ENCODE data around the gene FRMD4A. TPM values are rescaled to one million over a fixed set of nuclear protein-coding genes. Genes with fewer than 3 reads are reported as not detected.

The FRMD4A gene
- total RNA-seq, 4 donors from 2014 or later: 4.0 to 12.7 (median 5.6) TPM

DNA sequence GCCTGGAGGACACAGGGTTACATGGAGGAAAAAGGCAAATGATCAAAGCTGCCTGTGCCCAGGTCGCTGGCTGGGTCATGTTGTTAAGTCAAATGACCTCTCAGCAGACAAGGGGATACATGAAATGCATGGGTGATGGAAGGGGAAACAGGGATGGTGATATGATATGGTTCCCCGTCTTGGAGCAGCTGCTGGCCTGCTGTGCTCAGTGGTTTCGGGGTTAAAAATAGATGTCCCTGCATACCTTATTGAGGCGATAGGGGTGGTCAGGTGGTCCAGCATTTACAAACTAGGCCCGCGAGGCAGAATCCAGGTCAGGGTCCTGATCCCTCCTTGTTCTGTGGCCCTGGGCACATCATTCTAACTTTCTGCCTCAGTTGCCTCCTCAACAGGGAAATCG is 586.8 kb downstream of the FRMD4A start:
- TF ChIP-seq, protein P1, sequence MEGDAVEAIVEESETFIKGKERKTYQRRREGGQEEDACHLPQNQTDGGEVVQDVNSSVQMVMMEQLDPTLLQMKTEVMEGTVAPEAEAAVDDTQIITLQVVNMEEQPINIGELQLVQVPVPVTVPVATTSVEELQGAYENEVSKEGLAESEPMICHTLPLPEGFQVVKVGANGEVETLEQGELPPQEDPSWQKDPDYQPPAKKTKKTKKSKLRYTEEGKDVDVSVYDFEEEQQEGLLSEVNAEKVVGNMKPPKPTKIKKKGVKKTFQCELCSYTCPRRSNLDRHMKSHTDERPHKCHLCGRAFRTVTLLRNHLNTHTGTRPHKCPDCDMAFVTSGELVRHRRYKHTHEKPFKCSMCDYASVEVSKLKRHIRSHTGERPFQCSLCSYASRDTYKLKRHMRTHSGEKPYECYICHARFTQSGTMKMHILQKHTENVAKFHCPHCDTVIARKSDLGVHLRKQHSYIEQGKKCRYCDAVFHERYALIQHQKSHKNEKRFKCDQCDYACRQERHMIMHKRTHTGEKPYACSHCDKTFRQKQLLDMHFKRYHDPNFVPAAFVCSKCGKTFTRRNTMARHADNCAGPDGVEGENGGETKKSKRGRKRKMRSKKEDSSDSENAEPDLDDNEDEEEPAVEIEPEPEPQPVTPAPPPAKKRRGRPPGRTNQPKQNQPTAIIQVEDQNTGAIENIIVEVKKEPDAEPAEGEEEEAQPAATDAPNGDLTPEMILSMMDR (IDR thresholded peaks at IDR 0.05): no peak
- TF ChIP-seq EP300 (IDR thresholded peaks at IDR 0.05; ENCODE audit: low read depth) (no peak), POLR2A (IDR thresholded peaks at IDR 0.05) (no peak), POLR2AphosphoS5 (IDR thresholded peaks at IDR 0.05) (no peak)
- H3K27me3 ChIP-seq: no peaks in the 10 kb centered on the region
- no peak for DNase-seq
- 83 to 100% methylated on average over 1 to 7 of the region's 7 CpGs for WGBS, 2 donors (ENCODE audit: low coverage in 1 of 2)
- in situ Hi-C loops (cut with MboI; ENCODE audit: low pct_ligation_motif_present in 1 of 4, low pct_unique_long_range_greater_than_20kb in 1 of 4, low sequenced_read_pairs in 3 of 4): no loop called here
- no peaks in the 10 kb centered on the region for H3K4me1 ChIP-seq
- no peaks in the 10 kb centered on the region for H3K36me3 ChIP-seq
- intact Hi-C loops (cut with DNase I; ENCODE audit: low total_unique reads): no loop called here
- H3K4me3 ChIP-seq: no peak overlapping the region
- H3K27ac ChIP-seq: no peak overlapping the region
- no peaks in the 10 kb centered on the region for H3K9me3 ChIP-seq

DNA sequence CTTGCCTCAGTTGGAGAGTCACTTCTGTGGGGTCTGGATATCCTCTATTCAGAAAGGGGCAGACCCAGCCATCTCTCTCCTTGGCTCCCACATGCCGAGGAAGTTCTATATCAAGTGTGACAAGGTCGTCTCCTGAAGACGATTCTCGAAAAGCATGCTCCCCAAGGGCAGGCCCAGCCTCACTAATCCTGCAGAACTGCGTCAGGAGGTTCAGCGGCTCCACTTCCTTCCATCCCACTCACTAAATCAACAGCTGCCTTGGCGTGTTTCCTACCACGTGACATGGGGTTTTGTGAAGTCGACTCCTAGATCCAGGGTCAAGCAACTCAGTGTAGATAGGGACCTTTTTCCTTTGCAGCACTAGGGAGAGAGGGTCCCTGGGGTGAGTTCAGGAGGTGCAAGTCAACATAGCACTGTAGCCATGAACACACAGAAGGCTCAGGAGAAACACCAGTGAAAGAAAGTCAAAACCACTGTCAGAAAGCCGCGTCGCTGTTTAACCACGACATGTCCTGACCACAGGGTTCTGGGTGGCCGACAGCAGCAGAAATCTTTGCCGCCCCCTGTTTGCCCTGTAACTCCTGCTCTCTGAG is 587.5 kb downstream of the FRMD4A start:
- WGBS, 2 donors (ENCODE audit: low coverage in 1 of 2): 62 to 74% methylated on average over 6 to 15 of the region's 15 CpGs
- TF ChIP-seq, protein P1 (IDR thresholded peaks at IDR 0.05): no peak
- TF ChIP-seq EP300 (IDR thresholded peaks at IDR 0.05; ENCODE audit: low read depth): no peak
- TF ChIP-seq POLR2AphosphoS5 (IDR thresholded peaks at IDR 0.05): no peak
- TF ChIP-seq POLR2A (IDR thresholded peaks at IDR 0.05): no peak
- no peaks in the 10 kb centered on the region for H3K4me1 ChIP-seq
- no peak for DNase-seq
- H3K9me3 ChIP-seq: no peaks in the 10 kb centered on the region
- in situ Hi-C loops (cut with MboI; ENCODE audit: low pct_ligation_motif_present in 1 of 4, low pct_unique_long_range_greater_than_20kb in 1 of 4, low sequenced_read_pairs in 3 of 4) (no loop called here), intact Hi-C loops (cut with DNase I; ENCODE audit: low total_unique reads) (no loop called here)
- no peaks in the 10 kb centered on the region for H3K27me3 ChIP-seq
- H3K27ac ChIP-seq: no peak overlapping the region
- no peaks in the 10 kb centered on the region for H3K36me3 ChIP-seq
- no peak overlapping the region for H3K4me3 ChIP-seq

DNA sequence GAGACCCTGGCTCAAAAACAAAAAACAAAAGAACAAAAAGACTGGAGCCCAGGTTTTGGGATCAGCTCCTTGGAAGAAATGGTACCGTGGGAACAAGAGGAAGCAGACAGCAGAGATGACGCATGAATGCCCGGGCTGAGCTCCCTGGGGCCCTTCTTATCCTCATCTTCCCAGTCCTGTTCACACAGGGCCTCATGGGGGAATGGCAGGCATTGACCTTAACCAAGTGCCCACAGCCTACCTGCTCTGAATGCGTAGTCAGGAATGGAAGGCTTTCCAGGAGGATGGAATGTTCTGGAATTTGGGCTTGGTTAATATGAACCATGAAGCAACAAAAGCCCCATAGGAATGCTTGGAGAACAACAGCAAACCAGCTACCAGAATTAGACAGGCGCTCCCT is 589.3 kb downstream of the FRMD4A start:
- H3K27ac ChIP-seq: no peak overlapping the region
- DNase-seq: no peak
- H3K9me3 ChIP-seq: no peaks in the 10 kb centered on the region
- H3K4me3 ChIP-seq: no peak overlapping the region
- H3K27me3 ChIP-seq: no peaks in the 10 kb centered on the region
- intact Hi-C loops (cut with DNase I; ENCODE audit: low total_unique reads): no loop called here
- TF ChIP-seq EP300 (IDR thresholded peaks at IDR 0.05; ENCODE audit: low read depth) (no peak), POLR2AphosphoS5 (IDR thresholded peaks at IDR 0.05) (no peak), POLR2A (IDR thresholded peaks at IDR 0.05) (no peak)
- TF ChIP-seq, protein P1 (IDR thresholded peaks at IDR 0.05): no peak
- no peaks in the 10 kb centered on the region for H3K36me3 ChIP-seq
- 93 to 95% methylated on average over 4 to 5 of the region's 5 CpGs for WGBS, 2 donors (ENCODE audit: low coverage in 1 of 2)
- in situ Hi-C loops (cut with MboI; ENCODE audit: low pct_ligation_motif_present in 1 of 4, low pct_unique_long_range_greater_than_20kb in 1 of 4, low sequenced_read_pairs in 3 of 4): no loop called here
- H3K4me1 ChIP-seq: no peaks in the 10 kb centered on the region

DNA sequence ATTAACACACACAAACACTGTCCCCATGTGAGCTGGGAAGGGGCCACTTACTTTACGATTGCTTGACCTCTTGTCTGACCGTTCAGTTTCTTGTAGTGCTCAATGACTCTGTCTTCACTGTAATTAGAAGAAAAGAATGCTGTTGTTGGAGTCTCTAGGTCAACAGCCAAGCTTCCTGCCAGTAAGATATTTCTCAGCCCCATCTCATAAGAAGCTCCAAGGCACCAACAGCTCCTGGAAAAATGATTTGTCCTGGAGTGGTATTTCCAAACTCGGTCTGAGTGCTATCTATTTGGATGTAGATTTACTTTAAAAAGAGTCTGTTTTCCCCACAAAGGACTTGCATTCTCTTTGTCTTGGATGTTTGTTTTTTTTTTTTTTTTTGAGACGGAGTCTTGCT is 590.3 kb downstream of the FRMD4A start:
- TF ChIP-seq, protein P1 (IDR thresholded peaks at IDR 0.05): no peak
- TF ChIP-seq POLR2AphosphoS5 (IDR thresholded peaks at IDR 0.05): no peak
- no peak for TF ChIP-seq EP300 (IDR thresholded peaks at IDR 0.05; ENCODE audit: low read depth)
- no peak for TF ChIP-seq POLR2A (IDR thresholded peaks at IDR 0.05)
- H3K4me3 ChIP-seq: no peak overlapping the region
- DNase-seq: no peak
- H3K27ac ChIP-seq: no peak overlapping the region
- intact Hi-C loops (cut with DNase I; ENCODE audit: low total_unique reads) (no loop called here), in situ Hi-C loops (cut with MboI; ENCODE audit: low pct_ligation_motif_present in 1 of 4, low pct_unique_long_range_greater_than_20kb in 1 of 4, low sequenced_read_pairs in 3 of 4) (no loop called here)
- no peaks in the 10 kb centered on the region for H3K4me1 ChIP-seq
- WGBS, 2 donors (ENCODE audit: low coverage in 1 of 2): 88 to 92% methylated on average over 4 of the region's 4 CpGs
- H3K27me3 ChIP-seq: no peaks in the 10 kb centered on the region
- no peaks in the 10 kb centered on the region for H3K9me3 ChIP-seq
- no peaks in the 10 kb centered on the region for H3K36me3 ChIP-seq
